Duodenal mucosa (tissue), 2 donors: ENCODE results near the gene LRMDA.

Source experiments
- H3K27ac ChIP-seq: one replicate; pipeline ENCODE4 v1.7.0; 2013; ENCODE audit warnings: low read depth, low read length
- H3K27me3 ChIP-seq, 2 donors: one replicate each; pipeline ENCODE4 v1.7.0; 2013; ENCODE audit warnings: low read length in 2 of 2, control low read depth in 1 of 2; ENCODE audit not compliant: insufficient read depth in 2 of 2, control insufficient read depth in 1 of 2
- H3K36me3 ChIP-seq, 2 donors: one replicate each; pipeline ENCODE4 v1.7.0; 2013; ENCODE audit warnings: low read length in 2 of 2, control low read depth in 1 of 2; ENCODE audit not compliant: insufficient read depth in 2 of 2, control insufficient read depth in 1 of 2
- H3K4me1 ChIP-seq, 2 donors: one replicate each; pipeline ENCODE4 v1.7.0; 2013; ENCODE audit warnings: low read length in 2 of 2, control low read depth in 1 of 2; ENCODE audit not compliant: insufficient read depth in 2 of 2, control insufficient read depth in 1 of 2
- H3K4me3 ChIP-seq, 2 donors: one replicate each; pipeline ENCODE4 v1.7.0; 2013; ENCODE audit warnings: low read length in 2 of 2, low read depth in 1 of 2
- H3K9ac ChIP-seq, 2 donors: one replicate each; pipeline ENCODE4 v1.7.0; 2013; ENCODE audit warnings: low read length in 2 of 2, low read depth in 1 of 2
- H3K9me3 ChIP-seq, 2 donors: one replicate each; pipeline ENCODE4 v1.7.0; 2013; ENCODE audit warnings: low read length in 2 of 2, control low read depth in 1 of 2; ENCODE audit not compliant: control insufficient read depth in 1 of 2

LRMDA gene

GRCh38 chr10:76333796-76334195 is 902.4 kb downstream of the LRMDA start:
- no peak overlapping the region for H3K27ac ChIP-seq
- no peak overlapping the region for H3K9ac ChIP-seq
- H3K4me3 ChIP-seq = no peak overlapping the region
- no peaks in the 10 kb centered on the region for H3K27me3 ChIP-seq
- peaks cover 0 to 10% of the 10 kb centered on the region in 2 donors for H3K4me1 ChIP-seq
- no peaks in the 10 kb centered on the region for H3K9me3 ChIP-seq
- H3K36me3 ChIP-seq = no peaks in the 10 kb centered on the region

GRCh38 chr10:76334255-76334654 is 902.8 kb downstream of the LRMDA start:
- no peaks in the 10 kb centered on the region for H3K36me3 ChIP-seq
- no peaks in the 10 kb centered on the region for H3K27me3 ChIP-seq
- H3K4me3 ChIP-seq = no peak overlapping the region
- no peak overlapping the region for H3K9ac ChIP-seq
- H3K4me1 ChIP-seq = peaks cover 0 to 10% of the 10 kb centered on the region in 2 donors
- no peaks in the 10 kb centered on the region for H3K9me3 ChIP-seq
- H3K27ac ChIP-seq = no peak overlapping the region

- Histone ChIP-seq H3K27me3 (no peaks in the 10 kb centered on the region), H3K36me3 (no peaks in the 10 kb centered on the region), H3K4me3 (no peak overlapping the region), H3K27ac (no peak overlapping the region), H3K4me1 (peaks cover 0 to 10% of the 10 kb centered on the region in 2 donors), H3K9ac (no peak overlapping the region), H3K9me3 (no peaks in the 10 kb centered on the region)
Observed at GRCh38 chr10:76336213-76336963, 905.0 kb downstream of the LRMDA start.

- no peaks in the 10 kb centered on the region for H3K36me3 ChIP-seq
- peaks cover 0 to 10% of the 10 kb centered on the region in 2 donors for H3K4me1 ChIP-seq
- no peak overlapping the region for H3K9ac ChIP-seq
- no peaks in the 10 kb centered on the region for H3K27me3 ChIP-seq
- H3K9me3 ChIP-seq = no peaks in the 10 kb centered on the region
- no peak overlapping the region for H3K27ac ChIP-seq
- no peak overlapping the region for H3K4me3 ChIP-seq
Observed at GRCh38 chr10:76337641-76338040, 906.2 kb downstream of the LRMDA start.

GRCh38 chr10:76338187-76338586 is 906.8 kb downstream of the LRMDA start:
- Histone ChIP-seq H3K9ac (no peak overlapping the region), H3K4me3 (no peak overlapping the region)

GRCh38 chr10:76341740-76342139 is 910.3 kb downstream of the LRMDA start:
- Histone ChIP-seq H3K4me3 (no peak overlapping the region), H3K27ac (no peak overlapping the region), H3K27me3 (no peaks in the 10 kb centered on the region), H3K36me3 (no peaks in the 10 kb centered on the region), H3K9me3 (no peaks in the 10 kb centered on the region), H3K4me1 (peaks cover 0 to 1% of the 10 kb centered on the region in 2 donors), H3K9ac (no peak overlapping the region)

More at GRCh38 chr10:76338187-76338586, 906.8 kb downstream of the LRMDA start:
- Histone ChIP-seq H3K27me3 (no peaks in the 10 kb centered on the region), H3K4me1 (peaks cover 0 to 10% of the 10 kb centered on the region in 2 donors), H3K36me3 (no peaks in the 10 kb centered on the region), H3K9me3 (no peaks in the 10 kb centered on the region), H3K27ac (no peak overlapping the region)

- H3K9me3 ChIP-seq = no peaks in the 10 kb centered on the region
- H3K27me3 ChIP-seq = no peaks in the 10 kb centered on the region
- H3K9ac ChIP-seq = no peak overlapping the region
- H3K4me1 ChIP-seq = no peaks in the 10 kb centered on the region
- no peak overlapping the region for H3K27ac ChIP-seq
- no peak overlapping the region for H3K4me3 ChIP-seq
- no peaks in the 10 kb centered on the region for H3K36me3 ChIP-seq
Observed at GRCh38 chr10:76342996-76343395, 911.6 kb downstream of the LRMDA start.

GRCh38 chr10:76347832-76348231 is 916.4 kb downstream of the LRMDA start:
- Histone ChIP-seq H3K27ac (no peak overlapping the region), H3K27me3 (no peaks in the 10 kb centered on the region), H3K36me3 (no peaks in the 10 kb centered on the region), H3K9ac (no peak overlapping the region), H3K9me3 (no peaks in the 10 kb centered on the region), H3K4me1 (no peaks in the 10 kb centered on the region), H3K4me3 (no peak overlapping the region)

- no peaks in the 10 kb centered on the region for H3K36me3 ChIP-seq
- H3K9ac ChIP-seq = no peak overlapping the region
- H3K9me3 ChIP-seq = no peaks in the 10 kb centered on the region
- H3K4me1 ChIP-seq = no peaks in the 10 kb centered on the region
- H3K4me3 ChIP-seq = no peak overlapping the region
- no peaks in the 10 kb centered on the region for H3K27me3 ChIP-seq
- no peak overlapping the region for H3K27ac ChIP-seq
Observed at GRCh38 chr10:76350583-76350982, 919.2 kb downstream of the LRMDA start.

- H3K27ac ChIP-seq = no peak overlapping the region
Observed at GRCh38 chr10:76352300-76352699, 920.9 kb downstream of the LRMDA start.

More at GRCh38 chr10:76352300-76352699, 920.9 kb downstream of the LRMDA start:
- H3K9me3 ChIP-seq = no peaks in the 10 kb centered on the region
- no peak overlapping the region for H3K4me3 ChIP-seq
- no peaks in the 10 kb centered on the region for H3K36me3 ChIP-seq
- no peak overlapping the region for H3K9ac ChIP-seq
- no peaks in the 10 kb centered on the region for H3K27me3 ChIP-seq
- no peaks in the 10 kb centered on the region for H3K4me1 ChIP-seq
